Upper lobe of left lung (tissue), 6 donors: ENCODE results near the gene PARD3B. TPM values are rescaled to one million over a fixed set of nuclear protein-coding genes. Genes with fewer than 3 reads are reported as not detected.

Source experiments
- ATAC-seq, 2 donors: fragments of 200-7000 bp; cut with Tn5 transposase; one replicate each; pipeline ENCODE4 v1.9.1; 2022; ENCODE audit warnings: mild to moderate bottlenecking in 2 of 2, moderate library complexity in 2 of 2; ENCODE audit not compliant: low FRiP score in 2 of 2
- DNase-seq, 2 donors: peaks; one replicate each; pipeline ENCODE4 v3.0.0-alpha.2; 2019 to 2020
- H3K27ac ChIP-seq, 4 donors: fragments of 200-600 bp; sonication (generic); one replicate each; pipeline ENCODE4 v1.5.1; 2016 to 2019
- H3K27me3 ChIP-seq, 4 donors: fragments of 200-600 bp; sonication (generic); one replicate each; pipeline ENCODE4 v1.5.1; 2017 to 2019
- H3K36me3 ChIP-seq, 4 donors: fragments of 200-600 bp; sonication (generic); one replicate each; pipeline ENCODE4 v1.5.1; 2016 to 2019
- H3K4me1 ChIP-seq, 4 donors: fragments of 200-600 bp; sonication (generic); one replicate each; pipeline ENCODE4 v1.5.1; 2018 to 2019
- H3K4me3 ChIP-seq, 4 donors: fragments of 200-600 bp; sonication (generic); one replicate each; pipeline ENCODE4 v1.5.1; 2017 to 2019; ENCODE audit warnings: mild to moderate bottlenecking in 2 of 4, moderate library complexity in 1 of 4
- H3K9me3 ChIP-seq, 4 donors: fragments of 200-600 bp; sonication (generic); one replicate each; pipeline ENCODE4 v1.5.1; 2018 to 2019
- EP300 ChIP-seq, 4 donors: sonication (generic); formaldehyde crosslinking; IDR thresholded peaks; one replicate each; pipeline ENCODE4 v1.5.1; 2017; ENCODE audit warnings: antibody characterized with exemption in 4 of 4, control low read depth in 2 of 4
- POLR2A ChIP-seq, 4 donors: fragments of 450-650 bp; IDR thresholded peaks; one replicate each; pipeline ENCODE4 v1.5.1; 2016 to 2017; ENCODE audit warnings: antibody characterized with exemption in 4 of 4, mild to moderate bottlenecking in 2 of 4
- POLR2AphosphoS5 ChIP-seq, 2 donors: sonication (generic); formaldehyde crosslinking; IDR thresholded peaks; one replicate each; pipeline ENCODE4 v1.5.1; 2017; ENCODE audit warnings: antibody characterized with exemption in 2 of 2
- WGBS, 2 donors: methylation state at CpG; one replicate each; pipeline ENCODE4 v1.1.5; 2017 to 2018; 5-methylcytosine and 5-hydroxymethylcytosine counted together
- total RNA-seq, 6 donors: library from RNA; depleted of rRNA in 4 of 6; stranded (reverse); fragments of >200 nt in 4 of 6; gene quantifications; one replicate each; pipeline versions ENCODE4 v1.1.0 to v1.2.1, GENCODE V29; 2016 to 2021
- TF ChIP-seq, protein P1 (sequence below), 6 experiments: fragments of 450-650 bp in 4 of 6; fragments of 200-600 bp in 2 of 6; sonication (generic) in 2 of 6; IDR thresholded peaks; one replicate each; pipeline ENCODE4 v1.5.1; 2016 to 2019; ENCODE audit warnings: antibody characterized with exemption in 6 of 6
- donor health status: DM: no; HTN: no; CAD: no; lungs with moderate emphysema.
- donor health status: DM: no; HTN: yes; CAD: no; lungs with severe emphysema.

Gene PARD3B
- total RNA-seq, 6 donors from 2014 or later, result 17.8 to 44.9 (median 24.2) TPM

DNA sequence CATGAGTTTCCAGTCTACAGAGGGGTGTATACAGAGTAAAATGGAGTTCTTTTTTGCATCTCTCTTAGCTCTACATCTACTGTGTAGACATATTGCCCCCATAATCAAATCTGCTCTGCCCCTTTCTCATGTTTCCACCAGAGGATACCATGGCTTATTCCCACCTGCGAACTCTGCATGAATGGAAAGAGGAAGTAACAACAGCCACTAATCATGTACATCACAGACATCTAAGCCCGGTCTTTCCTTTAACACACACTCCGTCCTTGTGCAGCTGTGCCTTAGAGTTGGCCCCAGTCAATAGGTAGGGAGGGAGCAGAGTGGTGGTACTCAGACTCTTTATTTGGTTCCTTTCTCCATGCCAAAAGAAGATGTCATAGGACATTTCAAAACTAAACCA, 989.7 kb downstream of the PARD3B start:
- TF ChIP-seq POLR2AphosphoS5 (IDR thresholded peaks at IDR 0.05), result no peak
- TF ChIP-seq, protein P1, sequence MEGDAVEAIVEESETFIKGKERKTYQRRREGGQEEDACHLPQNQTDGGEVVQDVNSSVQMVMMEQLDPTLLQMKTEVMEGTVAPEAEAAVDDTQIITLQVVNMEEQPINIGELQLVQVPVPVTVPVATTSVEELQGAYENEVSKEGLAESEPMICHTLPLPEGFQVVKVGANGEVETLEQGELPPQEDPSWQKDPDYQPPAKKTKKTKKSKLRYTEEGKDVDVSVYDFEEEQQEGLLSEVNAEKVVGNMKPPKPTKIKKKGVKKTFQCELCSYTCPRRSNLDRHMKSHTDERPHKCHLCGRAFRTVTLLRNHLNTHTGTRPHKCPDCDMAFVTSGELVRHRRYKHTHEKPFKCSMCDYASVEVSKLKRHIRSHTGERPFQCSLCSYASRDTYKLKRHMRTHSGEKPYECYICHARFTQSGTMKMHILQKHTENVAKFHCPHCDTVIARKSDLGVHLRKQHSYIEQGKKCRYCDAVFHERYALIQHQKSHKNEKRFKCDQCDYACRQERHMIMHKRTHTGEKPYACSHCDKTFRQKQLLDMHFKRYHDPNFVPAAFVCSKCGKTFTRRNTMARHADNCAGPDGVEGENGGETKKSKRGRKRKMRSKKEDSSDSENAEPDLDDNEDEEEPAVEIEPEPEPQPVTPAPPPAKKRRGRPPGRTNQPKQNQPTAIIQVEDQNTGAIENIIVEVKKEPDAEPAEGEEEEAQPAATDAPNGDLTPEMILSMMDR (IDR thresholded peaks at IDR 0.05), result no peak
- no peak for TF ChIP-seq POLR2A (IDR thresholded peaks at IDR 0.05)
- TF ChIP-seq EP300 (IDR thresholded peaks at IDR 0.05), result no peak
- ATAC-seq, result no peak
- no peak overlapping the region for H3K4me3 ChIP-seq
- WGBS, 2 donors, result 76 to 80% methylated on average over 3 of the region's 3 CpGs
- H3K27me3 ChIP-seq, result no peaks in the 10 kb centered on the region
- DNase-seq, result no peak
- H3K27ac ChIP-seq, result no peak overlapping the region
- no peaks in the 10 kb centered on the region for H3K36me3 ChIP-seq
- H3K9me3 ChIP-seq, result no peaks in the 10 kb centered on the region
- H3K4me1 ChIP-seq, result peaks cover 0 to 5% (median 0%) of the 10 kb centered on the region in 4 donors

DNA sequence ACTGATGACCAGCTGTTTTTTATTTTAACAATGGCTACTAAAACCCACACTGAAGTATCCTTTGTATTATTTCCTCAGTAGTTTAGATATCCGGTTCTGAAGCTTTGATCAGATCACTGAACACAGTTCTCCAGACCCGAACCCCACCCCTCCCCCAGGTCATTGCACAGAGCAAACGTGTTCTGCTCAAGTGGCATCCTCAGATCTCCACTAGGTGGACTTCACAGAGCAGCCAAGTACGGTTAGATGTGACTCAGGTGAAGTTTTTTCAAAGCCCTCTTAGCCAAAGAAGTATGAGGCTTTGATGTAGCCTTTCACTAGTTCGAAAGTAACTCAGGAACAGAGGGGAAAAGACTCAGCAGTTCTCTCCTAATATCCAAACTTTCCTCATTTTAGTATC, 994.3 kb downstream of the PARD3B start:
- Histone ChIP-seq H3K27me3 (no peaks in the 10 kb centered on the region), H3K36me3 (no peaks in the 10 kb centered on the region), H3K9me3 (no peaks in the 10 kb centered on the region), H3K4me1 (peaks cover 0 to 17% (median 6%) of the 10 kb centered on the region in 4 donors), H3K27ac (no peak overlapping the region), H3K4me3 (no peak overlapping the region)
- TF ChIP-seq POLR2A (IDR thresholded peaks at IDR 0.05) (no peak), POLR2AphosphoS5 (IDR thresholded peaks at IDR 0.05) (no peak), EP300 (IDR thresholded peaks at IDR 0.05) (no peak)
- TF ChIP-seq, protein P1 (IDR thresholded peaks at IDR 0.05), result no peak
- ATAC-seq (no peak), DNase-seq (no peak)
- WGBS, 2 donors, result 55 to 61% methylated on average over 3 to 5 of the region's 5 CpGs

DNA sequence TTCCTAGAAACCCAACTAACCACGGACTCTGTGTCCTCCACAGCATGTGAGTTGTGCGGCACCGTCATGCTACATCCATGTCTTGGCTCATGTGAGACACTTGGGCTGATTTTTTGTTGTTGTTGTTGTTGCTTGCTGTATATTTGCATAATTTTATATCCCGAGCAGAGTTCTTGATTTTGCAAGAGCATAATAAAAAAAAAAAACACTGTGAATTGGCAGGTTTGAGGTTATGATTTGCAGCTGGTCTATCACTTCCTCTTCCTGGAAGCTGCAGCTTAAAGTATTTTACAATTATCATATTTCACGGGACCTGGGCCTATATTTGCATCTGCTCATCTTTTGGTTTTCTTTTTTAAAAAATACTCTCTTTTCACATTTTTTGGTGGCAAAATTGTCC, 994.8 kb downstream of the PARD3B start:
- DNase-seq, result no peak
- Histone ChIP-seq H3K27ac (no peak overlapping the region), H3K27me3 (no peaks in the 10 kb centered on the region), H3K36me3 (no peaks in the 10 kb centered on the region), H3K4me3 (no peak overlapping the region), H3K4me1 (peaks cover 0 to 17% (median 9%) of the 10 kb centered on the region in 4 donors), H3K9me3 (no peaks in the 10 kb centered on the region)
- 62 to 72% methylated on average over 5 of the region's 5 CpGs for WGBS, 2 donors
- ATAC-seq, result peak in 1 of 2 donors; percentile 34
- TF ChIP-seq POLR2AphosphoS5 (IDR thresholded peaks at IDR 0.05), result no peak

DNA sequence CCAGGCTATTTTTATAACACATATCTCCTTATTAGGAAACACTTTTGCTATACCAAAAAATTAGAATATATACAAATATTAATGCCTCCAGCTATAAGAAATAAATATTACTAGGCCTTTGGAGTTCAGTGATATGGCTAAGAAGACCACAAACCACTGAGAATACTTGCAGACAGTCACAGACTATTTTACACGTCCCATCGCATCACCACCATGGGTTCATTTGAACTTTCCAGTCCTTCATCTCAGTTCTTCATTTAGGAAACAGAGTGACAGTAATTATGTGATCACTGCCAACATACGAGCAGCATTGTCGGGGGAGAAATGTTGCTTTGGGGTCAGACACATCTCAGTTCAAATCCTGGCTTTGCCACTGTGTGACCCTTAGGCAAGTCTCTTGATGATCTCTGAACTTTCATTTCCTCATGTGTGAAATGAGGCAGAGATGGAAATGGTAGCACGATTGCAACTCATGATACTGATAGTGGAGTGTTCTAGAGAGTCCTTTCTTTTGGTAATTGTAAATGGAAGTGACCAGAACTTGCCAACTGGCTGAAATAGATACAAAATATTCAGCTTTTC, 998.1 kb downstream of the PARD3B start:
- no peaks in the 10 kb centered on the region for H3K9me3 ChIP-seq
- 72 to 73% methylated on average over 5 of the region's 5 CpGs for WGBS, 2 donors
- no peak overlapping the region for H3K4me3 ChIP-seq
- DNase-seq, result no peak
- TF ChIP-seq POLR2A (IDR thresholded peaks at IDR 0.05) (no peak), POLR2AphosphoS5 (IDR thresholded peaks at IDR 0.05) (no peak), EP300 (IDR thresholded peaks at IDR 0.05) (no peak)
- TF ChIP-seq, protein P1 (IDR thresholded peaks at IDR 0.05), result no peak
- H3K4me1 ChIP-seq, result peaks cover 0 to 23% (median 15%) of the 10 kb centered on the region in 4 donors
- H3K36me3 ChIP-seq, result no peaks in the 10 kb centered on the region
- no peak for ATAC-seq
- H3K27ac ChIP-seq, result no peak overlapping the region
- no peaks in the 10 kb centered on the region for H3K27me3 ChIP-seq

DNA sequence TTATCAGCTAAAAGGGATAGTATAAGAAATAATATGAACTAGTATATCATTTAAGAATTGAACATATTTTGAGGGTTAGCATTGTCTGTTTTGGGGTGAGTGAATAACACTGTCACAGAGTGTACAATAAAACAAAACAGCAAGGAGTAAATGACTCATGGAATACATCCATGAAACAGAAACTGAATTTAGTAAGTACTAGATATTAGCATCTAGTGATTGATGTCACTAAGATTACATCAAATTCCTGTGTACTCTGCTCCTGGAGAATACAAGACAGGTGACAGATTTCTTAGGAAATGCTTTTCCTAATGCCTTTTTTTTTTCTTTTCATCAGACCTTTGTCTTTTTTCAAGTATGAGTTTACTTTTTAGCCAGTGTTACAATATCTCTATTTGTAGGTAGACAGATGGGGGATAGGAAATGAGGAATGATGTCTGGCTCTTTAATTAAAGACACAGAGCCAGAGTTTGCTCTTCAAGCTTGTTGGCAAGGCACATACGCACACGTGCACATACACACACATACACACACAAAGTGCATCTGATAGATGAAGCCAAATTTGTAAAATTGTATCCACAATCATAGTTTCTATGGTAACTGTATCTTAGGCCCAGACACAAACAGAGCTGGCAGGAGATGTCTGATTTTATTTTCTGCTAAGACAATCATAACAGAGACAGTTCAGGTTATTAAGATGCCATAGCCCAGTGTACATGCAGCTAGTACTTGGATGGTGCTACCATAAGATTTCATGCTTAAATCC, 998.8 kb downstream of the PARD3B start:
- no peak for ATAC-seq
- 58 to 66% methylated on average over 2 of the region's 2 CpGs for WGBS, 2 donors
- Histone ChIP-seq H3K27ac (no peak overlapping the region), H3K4me1 (peaks cover 0 to 23% (median 15%) of the 10 kb centered on the region in 4 donors), H3K4me3 (no peak overlapping the region), H3K9me3 (no peaks in the 10 kb centered on the region), H3K27me3 (no peaks in the 10 kb centered on the region), H3K36me3 (no peaks in the 10 kb centered on the region)
- DNase-seq, result no peak
- TF ChIP-seq EP300 (IDR thresholded peaks at IDR 0.05) (no peak), POLR2A (IDR thresholded peaks at IDR 0.05) (no peak), POLR2AphosphoS5 (IDR thresholded peaks at IDR 0.05) (no peak)
- TF ChIP-seq, protein P1 (IDR thresholded peaks at IDR 0.05), result no peak
